ENCODE data around the gene NAP1L5.

The NAP1L5 gene

GRCh38 chr4:88660446-88661294, 37.0 kb downstream of the NAP1L5 start:
- no peak for DNase-seq (ENCODE audit: low spot score)

GRCh38 chr4:88659890-88660208, 37.8 kb downstream of the NAP1L5 start:
- no peak for DNase-seq (ENCODE audit: low spot score)

DNA sequence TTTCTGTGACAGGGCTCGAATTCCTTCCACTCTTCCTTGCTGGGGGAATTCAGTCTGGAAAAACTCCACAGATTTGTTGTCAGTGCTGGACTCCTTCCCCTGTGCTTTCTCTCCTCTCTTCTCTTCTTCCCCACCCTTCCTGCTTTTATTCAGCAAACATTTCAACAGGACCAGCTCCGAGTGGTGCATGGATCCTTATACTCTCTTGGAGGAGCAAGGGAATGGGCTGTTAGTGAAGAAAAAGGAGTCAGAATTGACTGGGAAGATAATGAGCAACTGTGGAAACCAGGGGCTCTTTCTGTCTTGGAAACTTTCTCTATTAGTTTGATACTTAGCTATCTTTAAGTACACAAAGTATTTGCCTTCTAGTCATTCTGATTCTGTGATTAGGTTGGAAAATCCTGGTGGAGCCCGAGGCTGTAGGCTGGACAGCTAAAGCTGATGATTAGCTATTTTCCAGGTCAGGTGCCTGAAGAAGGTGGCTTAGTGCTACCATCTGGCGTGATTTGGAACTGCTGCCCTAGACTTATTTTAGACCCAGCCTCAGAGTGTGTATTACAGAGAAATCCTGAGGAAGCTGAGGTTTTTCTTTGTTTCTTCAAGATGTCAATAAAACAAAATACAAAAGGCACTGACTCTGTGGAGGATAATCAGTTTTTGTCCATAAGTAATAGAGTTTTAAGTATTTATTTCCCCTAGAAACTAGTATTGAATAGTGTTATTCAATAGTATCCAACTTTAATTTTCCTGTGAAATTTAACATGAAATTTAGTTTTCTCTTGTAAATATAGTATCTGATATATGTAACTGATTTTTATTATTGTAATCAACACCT, 38.4 kb downstream of the NAP1L5 start:
- no peak for DNase-seq (ENCODE audit: low spot score)

- DNase-seq (ENCODE audit: low spot score): no peak
Measured at GRCh38 chr4:88655226-88655625, 42.4 kb downstream of the NAP1L5 start.

- no peak for DNase-seq (ENCODE audit: low spot score)
Measured at GRCh38 chr4:88653371-88653946, 44.2 kb downstream of the NAP1L5 start.

- no peak for DNase-seq (ENCODE audit: low spot score)
Measured at GRCh38 chr4:88649716-88650115, 47.9 kb downstream of the NAP1L5 start.

DNA sequence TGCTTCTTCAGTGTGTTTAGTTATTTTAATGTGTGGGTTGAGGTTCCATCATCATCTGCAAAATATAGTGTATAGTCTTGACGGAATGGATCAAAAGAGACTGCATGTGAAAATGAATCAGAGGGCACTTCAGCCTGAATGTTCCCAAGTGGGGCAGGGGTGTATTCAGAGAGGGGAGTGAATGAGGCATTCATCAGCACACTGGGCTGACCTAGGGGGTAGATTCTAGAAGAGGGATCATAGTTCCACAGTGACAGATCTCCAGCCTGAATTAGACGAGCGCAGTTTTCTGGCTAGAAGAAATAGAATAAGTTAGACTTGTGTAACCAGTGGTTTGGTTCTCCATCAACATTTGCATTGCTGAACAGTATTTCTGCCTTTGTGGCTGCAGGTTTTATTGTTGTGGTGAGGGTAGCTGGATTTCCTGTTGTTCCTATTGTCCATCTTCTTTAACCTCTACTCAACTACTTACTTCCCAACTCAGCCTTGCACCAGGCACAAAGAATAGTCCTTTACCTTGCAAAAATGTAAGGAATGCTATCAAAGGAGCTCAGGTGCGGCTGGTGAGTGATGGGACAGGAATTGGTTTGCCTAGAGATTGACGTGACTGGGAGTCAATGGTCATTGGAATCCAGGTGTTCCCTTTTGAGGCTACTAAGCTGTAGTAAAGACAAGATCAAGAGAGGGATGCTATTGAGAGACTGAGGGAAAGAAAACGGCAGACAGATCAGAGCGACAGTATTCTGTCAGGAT, 50.9 kb downstream of the NAP1L5 start:
- DNase-seq (ENCODE audit: low spot score): no peak

- no peak for DNase-seq (ENCODE audit: low spot score)
Measured at GRCh38 chr4:88645994-88646393, 51.6 kb downstream of the NAP1L5 start.

Measured in hematopoietic multipotent progenitor cell treated with erythropoietin and hydrocortisone succinate and interleukin-3 and kit ligand, for 17 days (in vitro differentiated cells).